Activated T-cell treated with anti-CD3 and anti-CD28 coated beads for 1 hour (primary cell): Measurements from ENCODE around the gene AMIGO3.
"Not testable (repeated sequence)": the region's sequence is repeated elsewhere in the genome, so short reads cannot be mapped to it uniquely, and the experiment has no call there.

ENCODE experiments used
- DNase-seq: peaks from one replicate; pipeline ENCODE4 v3.0.0-alpha.2; 2020; ENCODE audit warnings: low read depth

AMIGO3 gene

GRCh38 chr3:49719214-49719884 is at the start of gene AMIGO3:
AMIGO3 (minus strand) TSS chr3:49719684; CDS start chr3:49719465, 219 bp downstream.
- DNase-seq: peak; percentile 86

- DNase-seq: no peak
These were observed 44.5 kb upstream of the AMIGO3 start for GRCh38 chr3:49763981-49764380.

- no peak for DNase-seq
These were observed 42.2 kb upstream of the AMIGO3 start for GRCh38 chr3:49761661-49762060.

- no peak for DNase-seq
These were observed 39.7 kb upstream of the AMIGO3 start for GRCh38 chr3:49759226-49759625.

GRCh38 chr3:49757197-49757596 is 37.7 kb upstream of the AMIGO3 start:
- no peak for DNase-seq

GRCh38 chr3:49756036-49756435 is 36.6 kb upstream of the AMIGO3 start:
- no peak for DNase-seq

- DNase-seq: no peak
These were observed 35.1 kb upstream of the AMIGO3 start for GRCh38 chr3:49754536-49754935.

- DNase-seq: no peak
These were observed 32.0 kb upstream of the AMIGO3 start for GRCh38 chr3:49751501-49751900.

- DNase-seq: no peak
These were observed 30.6 kb upstream of the AMIGO3 start for GRCh38 chr3:49750056-49750455.

GRCh38 chr3:49748874-49749273 is 29.4 kb upstream of the AMIGO3 start:
- not testable (repeated sequence) for DNase-seq

- no peak for DNase-seq
These were observed 28.5 kb upstream of the AMIGO3 start for GRCh38 chr3:49747792-49748480.

GRCh38 chr3:49745986-49746385 is 26.5 kb upstream of the AMIGO3 start:
- DNase-seq: no peak

GRCh38 chr3:49740427-49740826 is 20.9 kb upstream of the AMIGO3 start:
- DNase-seq: no peak

GRCh38 chr3:49738067-49738713 is 18.7 kb upstream of the AMIGO3 start:
- no peak for DNase-seq

GRCh38 chr3:49734752-49735151 is 15.3 kb upstream of the AMIGO3 start:
- no peak for DNase-seq

GRCh38 chr3:49733551-49733950 is 14.1 kb upstream of the AMIGO3 start:
- DNase-seq: no peak

- no peak for DNase-seq
These were observed 13.1 kb upstream of the AMIGO3 start for GRCh38 chr3:49732597-49732996.

- no peak for DNase-seq
These were observed 10.6 kb upstream of the AMIGO3 start for GRCh38 chr3:49729966-49730609.

- no peak for DNase-seq
These were observed 8.5 kb upstream of the AMIGO3 start for GRCh38 chr3:49727924-49728361.

- DNase-seq: no peak
These were observed 7.9 kb upstream of the AMIGO3 start for GRCh38 chr3:49727154-49727923.

- DNase-seq: no peak
These were observed 6.6 kb upstream of the AMIGO3 start for GRCh38 chr3:49725906-49726681.
